SH-SY5Y (cell line): Measurements from ENCODE around the gene USPL1.

Experiments used
- GATA2 ChIP-seq: IDR thresholded peaks from 2 replicates; pipeline ENCODE4 v1.6.1; 2011; ENCODE audit warnings: mild to moderate bottlenecking, low read depth, low read length
- GATA3 ChIP-seq: IDR thresholded peaks from 2 replicates; pipeline ENCODE4 v1.6.1; 2011; ENCODE audit warnings: low read depth, mild to moderate bottlenecking, low read length, moderate library complexity

DNA sequence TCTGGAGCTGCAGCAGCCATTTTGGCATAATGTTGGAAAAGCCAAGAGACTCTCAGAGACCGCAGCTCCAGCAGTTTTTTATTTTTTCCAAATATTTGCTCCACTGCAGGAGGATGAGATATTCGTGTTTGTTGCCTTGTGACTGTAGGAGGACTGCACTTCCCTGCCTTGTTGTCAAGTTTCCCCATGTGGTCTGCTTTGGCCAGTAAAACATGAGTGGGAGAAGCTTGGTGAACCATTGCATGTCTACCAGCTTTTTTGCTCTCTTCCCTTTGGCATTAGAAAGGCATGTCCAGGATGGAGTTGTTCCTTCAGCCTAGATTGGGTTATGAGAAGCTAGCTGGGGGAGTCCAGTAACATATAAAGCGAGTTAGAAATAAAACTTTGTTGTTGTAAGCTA is 69.9 kb downstream of the USPL1 start:
- TF ChIP-seq GATA2 (no peak), GATA3 (no peak)
